LNCAP (cell line): Measurements from ENCODE around the gene HOXA1.

Experiments used
- CTCF ChIP-seq: fragments of 450-650 bp; IDR thresholded peaks from 2 replicates; pipeline ENCODE4 v1.5.1; 2017; ENCODE audit warnings: mild to moderate bottlenecking

Gene HOXA1

GRCh38 chr7:27112955-27113949, 17.5 kb upstream of the HOXA1 start:
- no peak for TF ChIP-seq CTCF

GRCh38 chr7:27112361-27112760, 16.6 kb upstream of the HOXA1 start:
- TF ChIP-seq CTCF, result no peak

GRCh38 chr7:27111751-27112277, 16.0 kb upstream of the HOXA1 start:
- TF ChIP-seq CTCF, result no peak

- TF ChIP-seq CTCF, result no peak
These were observed 15.4 kb upstream of the HOXA1 start for GRCh38 chr7:27111042-27111750.

- TF ChIP-seq CTCF, result no peak
These were observed 14.6 kb upstream of the HOXA1 start for GRCh38 chr7:27110186-27111031.

GRCh38 chr7:27109466-27110185, 13.8 kb upstream of the HOXA1 start:
- no peak for TF ChIP-seq CTCF
